Panc1 (cell line): ENCODE results near the gene NEGR1. TPM values are rescaled to one million over a fixed set of nuclear protein-coding genes. Genes with fewer than 3 reads are reported as not detected.

Source experiments
- ATAC-seq: fragments of 200-7000 bp; cut with Tn5 transposase; 2 replicates; pipeline ENCODE4 v1.9.1; 2020; ENCODE audit warnings: mild to moderate bottlenecking, moderate library complexity
- BruUV-seq: library from RNA; stranded (reverse); fragments of 400-500 nt; replicated peaks from 2 replicates; lab custom pipeline; 2021; lab: Mats Ljungman, UMichigan
- CTCF ChIA-PET: fragments of 300-600 bp; sonication (Branson Sonifier 250); formaldehyde crosslinking; loops from one replicate; lab custom pipeline; 2022; ENCODE audit warnings: antibody characterized with exemption; lab: Charles Lee
- POLR2A ChIA-PET: fragments of 300-600 bp; sonication (Branson Sonifier 250); formaldehyde crosslinking; loops from one replicate; lab custom pipeline; 2022; ENCODE audit warnings: antibody characterized with exemption; lab: Charles Lee
- DNase-seq: peaks from one replicate; pipeline ENCODE4 v3.0.0-alpha.2; 2010; ENCODE audit warnings: low read depth, low spot score
- H3K27ac ChIP-seq: 2 replicates; pipeline ENCODE4 v1.5.1; 2011; ENCODE audit warnings: mild to moderate bottlenecking, low read length, inconsistent platforms
- H3K27me3 ChIP-seq: fragments of 200-500 bp; sonication (Bioruptor generic); 2 replicates; pipeline ENCODE4 v1.6.0; 2014; ENCODE audit warnings: low read length, inconsistent platforms; ENCODE audit not compliant: control insufficient read depth, insufficient read depth
- H3K36me3 ChIP-seq: fragments of 200-500 bp; sonication (Bioruptor generic); 2 replicates; pipeline ENCODE4 v1.5.1; 2014; ENCODE audit warnings: inconsistent platforms, mild to moderate bottlenecking, low read length, moderate library complexity; ENCODE audit not compliant: control insufficient read depth, insufficient read depth
- H3K4me1 ChIP-seq: 2 replicates; pipeline ENCODE4 v1.5.1; 2011; ENCODE audit warnings: inconsistent platforms, mild to moderate bottlenecking, low read length, moderate library complexity; ENCODE audit not compliant: control insufficient read depth, insufficient read depth
- H3K4me3 ChIP-seq, 2 experiments: 2 replicates each; pipeline ENCODE4 v1.5.1; 2011 to 2012; ENCODE audit warnings: low read depth in 2 of 2, low read length in 2 of 2, mild to moderate bottlenecking in 2 of 2, inconsistent platforms in 1 of 2, moderate library complexity in 1 of 2
- H3K9me3 ChIP-seq: fragments of 200-500 bp; sonication (Bioruptor generic); 2 replicates; pipeline ENCODE4 v1.5.1; 2014; ENCODE audit warnings: low read depth, mild to moderate bottlenecking, inconsistent platforms, low read length, moderate library complexity; ENCODE audit not compliant: control insufficient read depth, insufficient read depth
- CTCF ChIP-seq: fragments of 450-650 bp; IDR thresholded peaks from 2 replicates; pipeline ENCODE4 v1.5.1; 2017; ENCODE audit warnings: mild to moderate bottlenecking
- POLR2AphosphoS5 ChIP-seq: IDR thresholded peaks from 2 replicates; pipeline ENCODE4 v1.6.1; 2012; ENCODE audit warnings: mild to moderate bottlenecking, low read depth, low read length, moderate library complexity
- REST ChIP-seq, 2 experiments: IDR thresholded peaks; 2 replicates each; pipeline ENCODE4 v1.6.1; 2011 to 2012; ENCODE audit warnings: low read depth in 2 of 2, control low read depth in 1 of 2, low read length in 1 of 2, mild to moderate bottlenecking in 1 of 2, moderate library complexity in 1 of 2; ENCODE audit not compliant: insufficient read depth in 1 of 2
- SIN3A ChIP-seq: IDR thresholded peaks from 2 replicates; pipeline ENCODE4 v1.6.1; 2012; ENCODE audit warnings: low read depth, mild to moderate bottlenecking, low read length, moderate library complexity, borderline replicate concordance; ENCODE audit not compliant: insufficient read depth
- TCF7L2 ChIP-seq: IDR thresholded peaks from 2 replicates; pipeline ENCODE4 v1.6.1; 2011; ENCODE audit warnings: mild to moderate bottlenecking, low read depth, low read length, inconsistent platforms
- in situ Hi-C: cut with HindIII; loops from 2 replicates; pipeline ENCODE4 v1.10.0; 2016; ENCODE audit warnings: low sequenced_read_pairs, low pct_unique_long_range_greater_than_20kb
- intact Hi-C: fragments of 100-400 bp; cut with micrococcal nuclease; formaldehyde crosslinking; loops from one replicate; pipeline ENCODE4 v1.10.0; 2022; ENCODE audit not compliant: unreplicated experiment
- total RNA-seq: library from RNA; stranded (reverse); gene quantifications from one replicate; pipeline ENCODE4 v1.2.1, GENCODE V29; 2021; ENCODE audit not compliant: unreplicated experiment

Gene NEGR1
- total RNA-seq, 1 experiment from 2014 or later: 2.7 TPM

DNA sequence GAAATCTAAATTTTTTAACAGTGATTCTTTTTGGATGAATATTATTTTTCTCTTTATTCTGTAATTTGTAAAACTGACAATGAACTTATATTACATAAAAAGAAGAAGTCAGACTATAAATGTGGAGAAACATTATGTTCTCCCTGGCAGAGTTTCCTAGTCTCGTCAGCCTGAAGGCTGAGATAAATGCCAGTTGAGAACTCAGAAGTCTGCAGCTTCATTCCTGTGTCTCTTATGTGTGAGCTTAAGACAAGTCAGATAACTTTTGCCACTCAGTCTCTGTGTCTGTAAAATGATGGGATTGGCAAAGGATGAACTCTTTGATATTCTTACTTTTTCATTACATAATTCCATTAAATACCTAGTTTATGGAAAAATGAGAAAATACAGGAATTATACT lies 632.7 kb downstream of the NEGR1 start:
- Histone ChIP-seq H3K9me3 (no peaks in the 10 kb centered on the region), H3K4me1 (no peaks in the 10 kb centered on the region), H3K4me3 (no peak overlapping the region), H3K36me3 (no peaks in the 10 kb centered on the region), H3K27ac (no peak overlapping the region), H3K27me3 (no peaks in the 10 kb centered on the region)
- DNase-seq: no peak
- in situ Hi-C loops: no loop called here
- ATAC-seq: no peak
- TF ChIP-seq CTCF (no peak), POLR2AphosphoS5 (no peak)
- POLR2A ChIA-PET: no interaction called here
- BruUV-seq: no TSS peak
- intact Hi-C loops: no loop called here
- CTCF ChIA-PET: no interaction called here

DNA sequence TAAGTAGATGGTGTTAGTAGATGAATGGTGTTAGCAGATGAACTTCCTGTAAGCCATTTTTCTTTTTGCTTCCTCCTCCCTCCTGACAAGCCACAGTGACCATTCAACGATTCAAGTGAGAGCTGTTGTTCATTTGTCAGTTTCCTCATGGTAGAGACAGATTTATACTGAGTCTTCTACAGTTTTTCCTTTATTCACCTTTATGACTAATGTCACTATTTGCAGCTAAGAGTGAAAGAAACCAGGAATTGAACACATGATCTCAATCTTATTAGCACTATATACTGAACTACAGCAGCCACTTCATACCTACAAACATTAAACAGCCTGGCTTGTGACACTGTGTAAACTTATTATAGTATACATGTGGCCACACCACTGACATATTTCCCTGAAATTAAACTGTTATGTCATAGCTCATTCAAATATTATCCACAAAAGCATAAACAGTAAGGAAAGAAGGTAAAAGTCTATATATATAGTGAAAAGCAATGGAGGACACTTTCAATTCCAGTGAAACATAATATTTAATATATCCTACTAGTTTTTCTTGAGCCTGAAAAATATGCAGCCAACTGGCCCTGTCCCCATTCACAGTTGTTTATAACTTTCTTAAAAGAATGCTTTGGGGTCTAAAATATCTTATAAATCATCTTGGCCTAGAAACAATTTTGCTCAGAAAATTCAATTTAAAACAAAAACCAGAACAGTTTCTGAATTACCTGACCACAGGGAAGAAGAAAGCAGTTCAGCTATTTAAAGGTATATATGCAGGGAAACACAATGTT lies 634.6 kb downstream of the NEGR1 start:
- BruUV-seq: no TSS peak
- no peaks in the 10 kb centered on the region for H3K27me3 ChIP-seq
- no peak overlapping the region for H3K27ac ChIP-seq
- intact Hi-C loops (no loop called here), in situ Hi-C loops (no loop called here)
- POLR2A ChIA-PET: no interaction called here
- no peak for TF ChIP-seq REST (IDR thresholded peaks at IDR 0.05; ENCODE audit: insufficient read depth in 1 of 2, low read depth in 2 of 2, low read length in 1 of 2)
- H3K4me3 ChIP-seq: no peak overlapping the region
- H3K9me3 ChIP-seq: no peaks in the 10 kb centered on the region
- CTCF ChIA-PET: no interaction called here
- no peak for DNase-seq
- no peaks in the 10 kb centered on the region for H3K36me3 ChIP-seq
- no peaks in the 10 kb centered on the region for H3K4me1 ChIP-seq
- no peak for ATAC-seq

- BruUV-seq: no TSS peak
Observed at GRCh38 chr1:71645015-71645414, 637.3 kb downstream of the NEGR1 start.

More at GRCh38 chr1:71645015-71645414, 637.3 kb downstream of the NEGR1 start:
- Histone ChIP-seq H3K4me3 (no peak overlapping the region), H3K9me3 (no peaks in the 10 kb centered on the region), H3K36me3 (no peaks in the 10 kb centered on the region), H3K27me3 (no peaks in the 10 kb centered on the region), H3K27ac (no peak overlapping the region), H3K4me1 (no peaks in the 10 kb centered on the region)
- intact Hi-C loops (no loop called here), in situ Hi-C loops (no loop called here)
- no peak for DNase-seq
- ChIA-PET CTCF (no interaction called here), POLR2A (no interaction called here)
- no peak for ATAC-seq
- TF ChIP-seq POLR2AphosphoS5: no peak
- TF ChIP-seq TCF7L2: no peak
- no peak for TF ChIP-seq REST (IDR thresholded peaks at IDR 0.05; ENCODE audit: insufficient read depth in 1 of 2, low read depth in 2 of 2, low read length in 1 of 2)
- TF ChIP-seq SIN3A: no peak
- TF ChIP-seq CTCF: no peak
